ENCODE data around the gene ISG15. TPM values are rescaled to one million over a fixed set of nuclear protein-coding genes. Genes with fewer than 3 reads are reported as not detected.

ISG15 gene
- total and polyA plus RNA-seq, 2 of the 13 experiments (the other 11 are each of a cell fraction or from before 2014, with no cell fraction given): 42.1 to 54.9 TPM

DNA sequence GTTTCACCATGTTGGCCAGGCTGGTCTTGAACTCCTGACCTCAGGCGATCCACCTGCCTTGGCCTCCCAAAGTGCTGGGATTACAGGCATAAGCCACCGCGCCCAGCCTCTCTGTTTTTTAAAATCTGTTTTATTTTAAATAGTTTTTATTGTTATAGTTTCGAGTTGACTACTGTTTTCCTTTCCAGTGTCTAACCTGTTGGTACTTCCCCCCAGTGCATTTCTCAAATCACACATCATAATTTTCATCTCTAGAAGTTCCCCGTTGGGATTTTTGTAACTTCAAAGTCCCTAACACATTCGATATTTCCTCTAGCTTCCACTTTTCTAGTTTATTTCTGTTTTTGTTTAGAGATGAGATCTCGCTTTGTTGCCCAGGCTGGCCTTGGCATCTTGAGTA, 20.9 kb upstream of the ISG15 start:
- no peak for ATAC-seq
- Histone ChIP-seq H4K20me1 (ENCODE audit: insufficient read depth, low read length) (peaks cover 4% of the 10 kb centered on the region; the same call in 1 of the 2 replicates), H3K4me1 (ENCODE audit: insufficient read depth, low read length) (peaks cover 26% of the 10 kb centered on the region), H3K27ac (ENCODE audit: extremely low read length, insufficient read depth, low read length) (no peak overlapping the region), H3K36me3 (replicated peaks in 1 of 2; ENCODE audit: control insufficient read depth in 1 of 2, insufficient read depth in 2 of 2, low read length in 2 of 2) (no peaks in the 10 kb centered on the region), H3K9ac (ENCODE audit: insufficient read depth, low read depth, low read length) (no peak overlapping the region), H2AFZ (ENCODE audit: low read length) (no peak overlapping the region), H3K4me3 (replicated peaks in 1 of 3; ENCODE audit: insufficient read depth in 1 of 3, low read depth in 2 of 3, low read length in 3 of 3) (no peak overlapping the region), H3K4me2 (ENCODE audit: low read depth, low read length) (no peak overlapping the region), H3K27me3 (ENCODE audit: control insufficient read depth in 1 of 2, insufficient read depth in 2 of 2, low read length in 2 of 2) (peaks cover 0 to 9% of the 10 kb centered on the region in 2 experiments; a peak in 2 of 5 replicates), H3K79me2 (ENCODE audit: insufficient read depth, low read length) (no peaks in the 10 kb centered on the region), H3K9me3 (ENCODE audit: low read length) (peaks cover 6% of the 10 kb centered on the region)
- FAIRE-seq: no peak
- DNase-seq (ENCODE audit: low spot score): no peak
- 77% methylated on average over 7 of the region's 7 CpGs for WGBS (ENCODE audit: low lambda C conversion rate)
- TF ChIP-seq ZNF839 (CRISPR knock-in tag; IDR thresholded peaks at IDR 0.05; ENCODE audit: borderline replicate concordance): no peak
- TF ChIP-seq ZNF441 (CRISPR knock-in tag; IDR thresholded peaks at IDR 0.05; ENCODE audit: borderline replicate concordance): no peak
- no peak for TF ChIP-seq ZZZ3 (CRISPR knock-in tag; IDR thresholded peaks at IDR 0.05; ENCODE audit: borderline replicate concordance)
- TF ChIP-seq HMG20A (CRISPR knock-in tag; IDR thresholded peaks at IDR 0.05; ENCODE audit: borderline replicate concordance): no peak
- no peak for TF ChIP-seq ZNF430 (CRISPR knock-in tag; IDR thresholded peaks at IDR 0.05)
- TF ChIP-seq PLRG1 (conservative IDR thresholded peaks at IDR 0.05): no peak
- TF ChIP-seq, protein P1, sequence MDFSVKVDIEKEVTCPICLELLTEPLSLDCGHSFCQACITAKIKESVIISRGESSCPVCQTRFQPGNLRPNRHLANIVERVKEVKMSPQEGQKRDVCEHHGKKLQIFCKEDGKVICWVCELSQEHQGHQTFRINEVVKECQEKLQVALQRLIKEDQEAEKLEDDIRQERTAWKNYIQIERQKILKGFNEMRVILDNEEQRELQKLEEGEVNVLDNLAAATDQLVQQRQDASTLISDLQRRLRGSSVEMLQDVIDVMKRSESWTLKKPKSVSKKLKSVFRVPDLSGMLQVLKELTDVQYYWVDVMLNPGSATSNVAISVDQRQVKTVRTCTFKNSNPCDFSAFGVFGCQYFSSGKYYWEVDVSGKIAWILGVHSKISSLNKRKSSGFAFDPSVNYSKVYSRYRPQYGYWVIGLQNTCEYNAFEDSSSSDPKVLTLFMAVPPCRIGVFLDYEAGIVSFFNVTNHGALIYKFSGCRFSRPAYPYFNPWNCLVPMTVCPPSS (IDR thresholded peaks at IDR 0.05): no peak
- TF ChIP-seq ZNF75D (CRISPR knock-in tag; IDR thresholded peaks at IDR 0.05; ENCODE audit: borderline replicate concordance): no peak
- TF ChIP-seq NFATC3 (CRISPR knock-in tag; IDR thresholded peaks at IDR 0.05): no peak
- no peak for TF ChIP-seq FOXC1 (CRISPR knock-in tag; IDR thresholded peaks at IDR 0.05; ENCODE audit: borderline replicate concordance)
- no peak for TF ChIP-seq ZNF256 (CRISPR knock-in tag; conservative IDR thresholded peaks at IDR 0.05)
- TF ChIP-seq ARNT (IDR thresholded peaks at IDR 0.05): no peak
- TF ChIP-seq PAF1 (CRISPR knock-in tag; IDR thresholded peaks at IDR 0.05): no peak
- no peak for TF ChIP-seq MED13 (CRISPR knock-in tag; IDR thresholded peaks at IDR 0.05)
- in situ Hi-C loops (cut with HindIII; ENCODE audit: extremely low pct_ligation_motif_present, low pct_unique_long_range_greater_than_20kb) (no loop called here), intact Hi-C loops (cut with micrococcal nuclease; ENCODE audit: unreplicated experiment) (no loop called here)
- ChIA-PET POLR2A (no interaction called here), CTCF (ENCODE audit: low intra/inter-chr PET ratio, low total read pairs) (no interaction called here)
- BruUV-seq (replicated peaks): no TSS peak

Data from HepG2 (cell line).